Measurements from ENCODE around the gene CLINT1. TPM values are rescaled to one million over a fixed set of nuclear protein-coding genes. Genes with fewer than 3 reads are reported as not detected.

The CLINT1 gene
- polyA plus RNA-seq, 3 donors: 67.4 to 100 (median 71.9) TPM

- Histone ChIP-seq H3K27ac (ENCODE audit: low read depth in 1 of 2, low read length in 2 of 2) (peak within 1 kb of the TSS in 1 of 2 donors; percentile 11), H3K36me3 (replicated peaks in 1 of 2; ENCODE audit: control insufficient read depth in 1 of 2, insufficient read depth in 2 of 2, low read length in 2 of 2) (peaks cover 6 to 18% of the 10 kb centered on the region in 2 donors), H4K20me1 (ENCODE audit: insufficient read depth, low read length) (no peaks in the 10 kb centered on the region), H3K4me2 (replicated peaks; ENCODE audit: extremely low read depth, low read length, poor library complexity, severe bottlenecking) (peak within 1 kb of the TSS; percentile 94), H3K4me3 (replicated peaks in 1 of 3; ENCODE audit: low read depth in 2 of 3, low read length in 3 of 3) (peak within 1 kb of the TSS; percentile 55 to 83 (median 58)), H3K9me3 (replicated peaks in 1 of 2; ENCODE audit: control insufficient read depth in 1 of 2, insufficient read depth in 1 of 2, low read length in 2 of 2) (no peaks in the 10 kb centered on the region), H3K4me1 (ENCODE audit: control insufficient read depth in 1 of 2, insufficient read depth in 2 of 2, low read length in 2 of 2) (peaks cover 12 to 17% of the 10 kb centered on the region in 2 donors), H3K9ac (ENCODE audit: insufficient read depth, low read length, poor library complexity, severe bottlenecking) (peak within 1 kb of the TSS; percentile 63), H2AFZ (ENCODE audit: insufficient read depth, low read depth, low read length, poor library complexity, severe bottlenecking) (peak within 1 kb of the TSS; percentile 96), H3K79me2 (ENCODE audit: insufficient read depth, low read length) (peaks cover 3% of the 10 kb centered on the region), H3K27me3 (ENCODE audit: control insufficient read depth in 2 of 2, insufficient read depth in 2 of 2, low read length in 2 of 2) (no peaks in the 10 kb centered on the region)
- H3K9me3 Mint-ChIP-seq: peaks cover 0 to 2% (median 0%) of the 10 kb centered on the region in 7 donors
- H3K27me3 Mint-ChIP-seq (ENCODE audit: low read depth in 3 of 3): peaks cover 4 to 6% (median 5%) of the 10 kb centered on the region in 3 donors
- H3K36me3 Mint-ChIP-seq: peaks cover 17 to 18% of the 10 kb centered on the region in 2 donors
- H3K27ac Mint-ChIP-seq: peak within 1 kb of the TSS; percentile 49 to 82 (median 65)
- peak within 1 kb of the TSS; percentile 90 to 96 for H3K4me3 Mint-ChIP-seq
- peak; percentile 99 for TF ChIP-seq CTCF (IDR thresholded peaks at IDR 0.05)
- H3K4me1 Mint-ChIP-seq: peaks cover 18% of the 10 kb centered on the region
- 0% methylated on average over 76 of the region's 79 CpGs for WGBS (ENCODE audit: insufficient coverage)
- peak; percentile 82 to 88 (median 83) for DNase-seq
- intact Hi-C loops (cut with micrococcal nuclease): loop anchor here (5.0 to 10.0 kb wide), 5 partner anchors 76 to 419 kb away; partner anchors contain the start of gene CLINT1 (in 1 of the 2)
These were observed 115.5 kb downstream of the CLINT1 start, which contains the start of gene LSM11 for GRCh38 chr5:157743163-157744050. Gene LSM11 (plus strand): TSS chr5:157743712. CDS start chr5:157743751, 39 bp downstream.

- intact Hi-C loops (cut with micrococcal nuclease): loop anchor here (5.0 to 10.0 kb wide), 5 partner anchors 74 to 416 kb away; partner anchors contain the start of gene CLINT1 (in 1 of the 2)
- Histone ChIP-seq H4K20me1 (ENCODE audit: insufficient read depth, low read length) (no peaks in the 10 kb centered on the region), H3K4me3 (replicated peaks in 1 of 3; ENCODE audit: low read depth in 2 of 3, low read length in 3 of 3) (no peak overlapping the region), H3K36me3 (replicated peaks in 1 of 2; ENCODE audit: control insufficient read depth in 1 of 2, insufficient read depth in 2 of 2, low read length in 2 of 2) (peaks cover 12 to 39% of the 10 kb centered on the region in 2 donors), H3K4me2 (replicated peaks; ENCODE audit: extremely low read depth, low read length, poor library complexity, severe bottlenecking) (no peak overlapping the region), H3K9ac (ENCODE audit: insufficient read depth, low read length, poor library complexity, severe bottlenecking) (no peak overlapping the region), H3K27me3 (ENCODE audit: control insufficient read depth in 2 of 2, insufficient read depth in 2 of 2, low read length in 2 of 2) (no peaks in the 10 kb centered on the region), H3K79me2 (ENCODE audit: insufficient read depth, low read length) (no peaks in the 10 kb centered on the region), H3K9me3 (replicated peaks in 1 of 2; ENCODE audit: control insufficient read depth in 1 of 2, insufficient read depth in 1 of 2, low read length in 2 of 2) (no peaks in the 10 kb centered on the region), H3K27ac (ENCODE audit: low read depth in 1 of 2, low read length in 2 of 2) (no peak overlapping the region), H2AFZ (ENCODE audit: insufficient read depth, low read depth, low read length, poor library complexity, severe bottlenecking) (no peak overlapping the region), H3K4me1 (ENCODE audit: control insufficient read depth in 1 of 2, insufficient read depth in 2 of 2, low read length in 2 of 2) (peaks cover 12 to 17% of the 10 kb centered on the region in 2 donors)
- Mint-ChIP-seq H3K9me3 (peaks cover 0 to 2% (median 0%) of the 10 kb centered on the region in 7 donors), H3K36me3 (peaks cover 30 to 35% of the 10 kb centered on the region in 2 donors), H3K27me3 (ENCODE audit: low read depth in 3 of 3) (peaks cover 4 to 6% (median 5%) of the 10 kb centered on the region in 3 donors), H3K4me3 (no peak overlapping the region), H3K27ac (no peak overlapping the region), H3K4me1 (peaks cover 18% of the 10 kb centered on the region)
- no peak for TF ChIP-seq CTCF (IDR thresholded peaks at IDR 0.05)
- no peak for DNase-seq
- no CpG with 5 or more reads among the region's 4 CpGs for WGBS (ENCODE audit: insufficient coverage)
These were observed 117.8 kb downstream of the CLINT1 start for GRCh38 chr5:157741131-157741530.

Measured in CD14-positive monocyte (primary cell).